ENCODE data around the gene ELFN2.

ELFN2 gene

GRCh38 chr22:37393746-37394145, 33.5 kb downstream of the ELFN2 start:
- Mint-ChIP-seq H3K4me1 (peaks cover 14% of the 10 kb centered on the region), H3K27ac (no peak overlapping the region), H3K4me3 (no peak overlapping the region), H3K27me3 (ENCODE audit: low read depth, poor library complexity) (peaks cover 8% of the 10 kb centered on the region), H3K9me3 (no peaks in the 10 kb centered on the region), H3K36me3 (ENCODE audit: low read depth) (no peaks in the 10 kb centered on the region)
- no peak for DNase-seq
- no peak for TF ChIP-seq CTCF (IDR thresholded peaks at IDR 0.05)

GRCh38 chr22:37392721-37393328, 34.5 kb downstream of the ELFN2 start:
- H3K27me3 Mint-ChIP-seq (ENCODE audit: low read depth, poor library complexity) = peaks cover 7% of the 10 kb centered on the region
- no peak overlapping the region for H3K4me3 Mint-ChIP-seq
- H3K36me3 Mint-ChIP-seq (ENCODE audit: low read depth) = no peaks in the 10 kb centered on the region
- H3K9me3 Mint-ChIP-seq = no peaks in the 10 kb centered on the region
- no peak for DNase-seq
- H3K4me1 Mint-ChIP-seq = peaks cover 15% of the 10 kb centered on the region
- H3K27ac Mint-ChIP-seq = no peak overlapping the region
- TF ChIP-seq CTCF (IDR thresholded peaks at IDR 0.05) = no peak

GRCh38 chr22:37391702-37392101, 35.6 kb downstream of the ELFN2 start:
- H3K27me3 Mint-ChIP-seq (ENCODE audit: low read depth, poor library complexity) = peaks cover 13% of the 10 kb centered on the region
- no peak overlapping the region for H3K4me3 Mint-ChIP-seq
- no peak overlapping the region for H3K27ac Mint-ChIP-seq
- no peaks in the 10 kb centered on the region for H3K36me3 Mint-ChIP-seq (ENCODE audit: low read depth)
- H3K4me1 Mint-ChIP-seq = peaks cover 25% of the 10 kb centered on the region
- no peak for TF ChIP-seq CTCF (IDR thresholded peaks at IDR 0.05)
- DNase-seq = no peak
- H3K9me3 Mint-ChIP-seq = no peaks in the 10 kb centered on the region

GRCh38 chr22:37390075-37390474, 37.2 kb downstream of the ELFN2 start:
- DNase-seq = no peak
- no peaks in the 10 kb centered on the region for H3K9me3 Mint-ChIP-seq
- no peaks in the 10 kb centered on the region for H3K36me3 Mint-ChIP-seq (ENCODE audit: low read depth)
- TF ChIP-seq CTCF (IDR thresholded peaks at IDR 0.05) = no peak
- peaks cover 36% of the 10 kb centered on the region for H3K4me1 Mint-ChIP-seq
- H3K27me3 Mint-ChIP-seq (ENCODE audit: low read depth, poor library complexity) = peaks cover 18% of the 10 kb centered on the region
- no peak overlapping the region for H3K4me3 Mint-ChIP-seq
- no peak overlapping the region for H3K27ac Mint-ChIP-seq

GRCh38 chr22:37388538-37388937, 38.7 kb downstream of the ELFN2 start:
- Mint-ChIP-seq H3K4me1 (peaks cover 28% of the 10 kb centered on the region), H3K27ac (no peak overlapping the region), H3K36me3 (ENCODE audit: low read depth) (no peaks in the 10 kb centered on the region)

More at GRCh38 chr22:37388538-37388937, 38.7 kb downstream of the ELFN2 start:
- Mint-ChIP-seq H3K27me3 (ENCODE audit: low read depth, poor library complexity) (peaks cover 18% of the 10 kb centered on the region), H3K4me3 (no peak overlapping the region), H3K9me3 (no peaks in the 10 kb centered on the region)
- TF ChIP-seq CTCF (IDR thresholded peaks at IDR 0.05) = no peak
- no peak for DNase-seq
